T-cell (primary cell): ENCODE results near the gene ATP5F1E. TPM values are rescaled to one million over a fixed set of nuclear protein-coding genes. Genes with fewer than 3 reads are reported as not detected.

ENCODE experiments used
- ATAC-seq, 4 experiments: fragments of 200-7000 bp in 3 of 4; fragments of 150-1000 bp in 1 of 4; cut with Tn5 transposase; replicated peaks in 1 of 4; 1 replicate in 3 of 4; 2 replicates in 1 of 4; pipeline ENCODE4 v1.10.0; 2021; ENCODE audit warnings: moderate library complexity in 3 of 4, mild to moderate bottlenecking in 2 of 4, moderate number of reproducible peaks in 1 of 4
- CTCF ChIA-PET, 2 donors: fragments of 300-600 bp; sonication (Branson Sonifier 250); formaldehyde crosslinking; loops; one replicate each; lab custom pipeline; 2022; ENCODE audit warnings: antibody characterized with exemption in 2 of 2; lab: Charles Lee
- POLR2A ChIA-PET, 2 donors: fragments of 300-600 bp; sonication (Branson Sonifier 250); formaldehyde crosslinking; loops; one replicate each; lab custom pipeline; 2022; ENCODE audit warnings: antibody characterized with exemption in 2 of 2; lab: Charles Lee
- DNase-seq, 35 experiments: peaks; one replicate each; pipeline versions ENCODE4 v3.0.0 to v3.0.0-alpha.2; 2013 to 2023
- H3K27ac ChIP-seq: one replicate; pipeline ENCODE4 v1.5.1; 2013; ENCODE audit warnings: low read length
- H3K27me3 ChIP-seq, 2 experiments: replicated peaks in 1 of 2; 1 replicate in 1 of 2; 2 replicates in 1 of 2; pipeline versions ENCODE4 v1.6.1 to v1.7.0; 2013; ENCODE audit warnings: low read length in 1 of 2, mixed read lengths in 1 of 2; ENCODE audit not compliant: control insufficient read depth in 2 of 2, insufficient read depth in 2 of 2; ENCODE audit errors: extremely low read depth in 1 of 2
- H3K36me3 ChIP-seq, 2 donors: 1 replicate in 1 of 2; 2 replicates in 1 of 2; pipeline versions ENCODE4 v1.6.1 to v1.7.0; 2013; ENCODE audit warnings: low read length in 1 of 2; ENCODE audit not compliant: control insufficient read depth in 2 of 2, insufficient read depth in 1 of 2; ENCODE audit errors: extremely low read depth in 1 of 2
- H3K4me1 ChIP-seq, 2 experiments: 1 replicate in 1 of 2; 2 replicates in 1 of 2; pipeline versions ENCODE4 v1.6.1 to v1.7.0; 2013; ENCODE audit warnings: low read length in 2 of 2, mixed read lengths in 1 of 2; ENCODE audit not compliant: insufficient read depth in 2 of 2, control insufficient read depth in 1 of 2; ENCODE audit errors: extremely low read depth in 1 of 2
- H3K4me3 ChIP-seq, 2 donors: 1 replicate in 1 of 2; 2 replicates in 1 of 2; pipeline versions ENCODE4 v1.5.1 to v1.7.0; 2013; ENCODE audit warnings: mild to moderate bottlenecking in 2 of 2, low read length in 1 of 2, moderate library complexity in 1 of 2; ENCODE audit not compliant: control insufficient read depth in 1 of 2; ENCODE audit errors: extremely low read depth in 1 of 2
- H3K9me3 ChIP-seq: 2 replicates; pipeline ENCODE4 v1.7.0; 2013
- H3K27ac Mint-ChIP-seq, 2 donors: one replicate each; pipeline ENCODE4 v1.8.0; 2020 to 2021; ENCODE audit warnings: mild to moderate bottlenecking in 2 of 2, mixed read lengths in 2 of 2
- H3K27me3 Mint-ChIP-seq, 2 donors: one replicate each; pipeline ENCODE4 v1.8.0; 2021 to 2022; ENCODE audit warnings: mixed read lengths in 2 of 2
- H3K36me3 Mint-ChIP-seq: one replicate; pipeline ENCODE4 v1.8.0; 2021; ENCODE audit warnings: mixed read lengths
- H3K4me1 Mint-ChIP-seq, 3 donors: one replicate each; pipeline ENCODE4 v1.8.0; 2020 to 2022; ENCODE audit warnings: mixed read lengths in 3 of 3, mild to moderate bottlenecking in 1 of 3
- H3K4me3 Mint-ChIP-seq, 3 donors: one replicate each; pipeline ENCODE4 v1.8.0; 2020 to 2022; ENCODE audit warnings: mild to moderate bottlenecking in 3 of 3, mixed read lengths in 3 of 3, moderate library complexity in 3 of 3
- H3K9me3 Mint-ChIP-seq, 3 donors: one replicate each; pipeline ENCODE4 v1.8.0; 2020 to 2022; ENCODE audit warnings: mixed read lengths in 3 of 3
- WGBS: methylation state at CpG from one replicate; pipeline ENCODE4 v1.1.5; 2013; ENCODE audit warnings: missing lambda C conversion rate; ENCODE audit not compliant: insufficient coverage; 5-methylcytosine and 5-hydroxymethylcytosine counted together
- total RNA-seq, 35 experiments: library from RNA in 6 of 35; stranded (reverse) in 6 of 35; fragments of 120-200 nt in 1 of 35; gene quantifications; one replicate each; pipeline versions ENCODE4 v1.2.1 to v1.2.4 and lab custom pipeline; 2013 to 2026

The ATP5F1E gene
- total RNA-seq, 5 donors from 2014 or later (not counting 1 experiment from before 2014, with no cell fraction given) = 50.6 to 105 (median 62.4) TPM

- Histone ChIP-seq H3K27me3 (no peaks in the 10 kb centered on the region), H3K9me3 (peaks cover 2% of the 10 kb centered on the region), H3K36me3 (no peaks in the 10 kb centered on the region), H3K27ac (no peak overlapping the region), H3K4me3 (no peak overlapping the region), H3K4me1 (peaks cover 0 to 7% of the 10 kb centered on the region in 2 experiments)
- H3K27me3 Mint-ChIP-seq = no peaks in the 10 kb centered on the region
- no peak overlapping the region for H3K4me3 Mint-ChIP-seq
- peaks cover 7 to 17% (median 8%) of the 10 kb centered on the region in 3 donors for H3K9me3 Mint-ChIP-seq
- ChIA-PET POLR2A (interaction anchor here in 1 of 2 donors (0.5 kb wide), 1 partner anchor 112 kb away, joined by 3 read pairs; no protein-coding TSS in a partner anchor), CTCF (interaction anchor here in 1 of 2 donors (0.9 kb wide), 1 partner anchor 147 kb away, joined by 3 read pairs; no protein-coding TSS in a partner anchor)
- no peak for DNase-seq
- peaks cover 0 to 3% (median 1%) of the 10 kb centered on the region in 3 donors for H3K4me1 Mint-ChIP-seq
- H3K36me3 Mint-ChIP-seq = peaks cover 3% of the 10 kb centered on the region
- H3K27ac Mint-ChIP-seq = no peak overlapping the region
- no peak for ATAC-seq
- WGBS = 100% methylated on average over 1 of the region's 3 CpGs
Measured at GRCh38 chr20:58976061-58976730, 55.9 kb downstream of the ATP5F1E start.

Other genes with a start within 250 kb of the ATP5F1E start
- 1 to 10 TPM; 1.1 to 1.7 (median 1.5) TPM for gene GNAS-AS1, start 181.4 kb downstream of the ATP5F1E start, total RNA-seq
- 100 to 1,000 TPM; 578 to 855 (median 640) TPM for gene GNAS, start 179.6 kb downstream of the ATP5F1E start, total RNA-seq
- 10 to 100 TPM; 72.6 to 95.4 (median 90.4) TPM for gene NELFCD, start 51.1 kb downstream of the ATP5F1E start, total RNA-seq
- 10 to 100 TPM; 16.8 to 37.1 (median 26.1) TPM for gene CTSZ, start 25.1 kb downstream of the ATP5F1E start, total RNA-seq
- gene TUBB1, start 12.9 kb downstream of the ATP5F1E start, total RNA-seq = 1 to 10 TPM in 1 of 5 donors, under 1 TPM in 1, not detected in 3; 0.56 to 5.0 TPM
- 10 to 100 TPM; 41.4 to 49.0 (median 43.6) TPM for gene PRELID3B, start 10.5 kb upstream of the ATP5F1E start, total RNA-seq
- 10 to 100 TPM; 23.1 to 48.0 (median 29.7) TPM for gene ZNF831, start 131.5 kb upstream of the ATP5F1E start, total RNA-seq